Trophoblast cell (in vitro differentiated cells and primary cell): ENCODE data around the gene ACTR3.

Source experiments
- DNase-seq, 2 donors: peaks; one replicate each; pipeline ENCODE4 v3.0.0-alpha.2; 2016
- H2AFZ ChIP-seq: 2 replicates; pipeline ENCODE4 v1.6.1; 2013; ENCODE audit warnings: low read length, moderate library complexity, mild to moderate bottlenecking; ENCODE audit not compliant: insufficient read depth, poor library complexity
- H2AK5ac ChIP-seq: 2 replicates; pipeline ENCODE4 v1.6.1; 2013; ENCODE audit warnings: mild to moderate bottlenecking, low read length
- H2BK120ac ChIP-seq: 2 replicates; pipeline ENCODE4 v1.6.1; 2013; ENCODE audit warnings: low read length, mild to moderate bottlenecking, moderate library complexity; ENCODE audit not compliant: insufficient read depth, poor library complexity
- H2BK12ac ChIP-seq: 2 replicates; pipeline ENCODE4 v1.6.1; 2013; ENCODE audit warnings: mild to moderate bottlenecking, low read length, moderate library complexity
- H2BK5ac ChIP-seq: 2 replicates; pipeline ENCODE4 v1.6.1; 2013; ENCODE audit warnings: low read length, low read depth, moderate library complexity, mild to moderate bottlenecking; ENCODE audit not compliant: poor library complexity
- H3K14ac ChIP-seq: 2 replicates; pipeline ENCODE4 v1.6.1; 2013; ENCODE audit warnings: mild to moderate bottlenecking, low read length
- H3K18ac ChIP-seq: 2 replicates; pipeline ENCODE4 v1.6.1; 2013; ENCODE audit warnings: mild to moderate bottlenecking, low read length
- H3K23ac ChIP-seq: 2 replicates; pipeline ENCODE4 v1.6.1; 2013; ENCODE audit warnings: low read length
- H3K27ac ChIP-seq: 2 replicates; pipeline ENCODE4 v1.5.1; 2013; ENCODE audit warnings: low read depth, mild to moderate bottlenecking, inconsistent platforms, low read length, moderate library complexity
- H3K27me3 ChIP-seq: 2 replicates; pipeline ENCODE4 v1.6.1; 2013; ENCODE audit warnings: inconsistent platforms, mild to moderate bottlenecking, low read length, moderate library complexity; ENCODE audit not compliant: insufficient read depth
- H3K36me3 ChIP-seq, 2 experiments: 1 replicate in 1 of 2; 2 replicates in 1 of 2; pipeline ENCODE4 v1.6.1; 2013; ENCODE audit warnings: low read length in 2 of 2, mild to moderate bottlenecking in 2 of 2, moderate library complexity in 1 of 2; ENCODE audit not compliant: insufficient read depth in 2 of 2, control insufficient read depth in 1 of 2
- H3K4ac ChIP-seq: 2 replicates; pipeline ENCODE4 v1.6.1; 2013; ENCODE audit warnings: low read depth, mild to moderate bottlenecking, low read length, moderate library complexity
- H3K4me1 ChIP-seq, 2 experiments: 1 replicate in 1 of 2; 2 replicates in 1 of 2; pipeline ENCODE4 v1.6.1; 2013; ENCODE audit warnings: low read length in 2 of 2, mild to moderate bottlenecking in 2 of 2, moderate library complexity in 1 of 2; ENCODE audit not compliant: insufficient read depth in 2 of 2, control insufficient read depth in 1 of 2
- H3K4me2 ChIP-seq: 2 replicates; pipeline ENCODE4 v1.6.1; 2013; ENCODE audit warnings: inconsistent platforms, mild to moderate bottlenecking, low read length, moderate library complexity
- H3K4me3 ChIP-seq: 2 replicates; pipeline ENCODE4 v1.5.1; 2013; ENCODE audit warnings: mild to moderate bottlenecking, low read depth, low read length, inconsistent platforms
- H3K79me1 ChIP-seq: one replicate; pipeline ENCODE4 v1.6.1; 2013; ENCODE audit warnings: low read length
- H3K79me2 ChIP-seq: 2 replicates; pipeline ENCODE4 v1.6.1; 2013; ENCODE audit warnings: low read length, mild to moderate bottlenecking; ENCODE audit not compliant: control insufficient read depth, insufficient read depth, poor library complexity
- H3K9ac ChIP-seq: 2 replicates; pipeline ENCODE4 v1.6.1; 2013; ENCODE audit warnings: mild to moderate bottlenecking, low read length
- H3K9me3 ChIP-seq: 2 replicates; pipeline ENCODE4 v1.6.1; 2013; ENCODE audit warnings: low read depth, mild to moderate bottlenecking, control low read depth, inconsistent platforms, low read length; ENCODE audit not compliant: insufficient read depth
- H4K12ac ChIP-seq: 2 replicates; pipeline ENCODE4 v1.6.1; 2013; ENCODE audit warnings: low read depth, mild to moderate bottlenecking, low read length, moderate library complexity
- H4K8ac ChIP-seq: 2 replicates; pipeline ENCODE4 v1.6.1; 2013; ENCODE audit warnings: low read depth, mild to moderate bottlenecking, low read length, moderate library complexity
- H4K91ac ChIP-seq: one replicate; pipeline ENCODE4 v1.6.1; 2013; ENCODE audit warnings: low read depth, mild to moderate bottlenecking, low read length, moderate library complexity
- WGBS: extraction: QIAGEN DNeasy Blood & Tissue Kit; methylation state at CpG from one replicate; pipeline ENCODE4 v1.1.7; 2013; ENCODE audit warnings: missing lambda C conversion rate; ENCODE audit not compliant: insufficient read length, insufficient coverage; ENCODE audit errors: extremely low coverage; 5-methylcytosine and 5-hydroxymethylcytosine counted together

ACTR3 gene

DNA sequence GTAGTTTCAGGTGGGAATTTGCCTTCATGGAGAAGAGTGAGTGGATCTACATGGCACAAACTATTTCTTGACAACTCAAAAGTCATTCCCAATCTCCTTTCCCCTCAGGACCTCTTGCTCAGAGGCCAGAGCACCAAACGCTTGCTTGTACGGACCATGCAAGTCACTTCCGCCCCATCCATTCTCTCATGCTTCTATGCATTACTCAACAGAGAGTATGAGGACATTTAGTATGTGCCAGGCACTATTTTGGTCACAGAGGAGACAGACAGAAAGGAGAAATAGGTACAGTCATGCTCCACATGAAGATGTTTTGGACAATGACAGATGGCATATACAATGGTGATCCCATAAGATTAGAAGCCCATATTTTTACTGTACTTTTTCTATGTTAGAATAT, 117.5 kb downstream of the ACTR3 start:
- no peak overlapping the region for H2BK12ac ChIP-seq
- H3K18ac ChIP-seq: no peak overlapping the region
- H3K4me1 ChIP-seq: no peaks in the 10 kb centered on the region
- no peak overlapping the region for H3K4me3 ChIP-seq
- no peak overlapping the region for H4K8ac ChIP-seq
- H3K27ac ChIP-seq: no peak overlapping the region
- H3K79me1 ChIP-seq: no peaks in the 10 kb centered on the region
- no CpG with 5 or more reads among the region's 3 CpGs for WGBS
- H3K4me2 ChIP-seq: no peak overlapping the region
- H3K4ac ChIP-seq: no peak overlapping the region
- no peak overlapping the region for H3K14ac ChIP-seq
- no peak overlapping the region for H2AK5ac ChIP-seq
- no peak overlapping the region for H4K91ac ChIP-seq
- H3K79me2 ChIP-seq: no peaks in the 10 kb centered on the region
- DNase-seq: no peak
- no peak overlapping the region for H3K9ac ChIP-seq
- H3K9me3 ChIP-seq: peaks cover 2% of the 10 kb centered on the region
- no peak overlapping the region for H2AFZ ChIP-seq
- H2BK5ac ChIP-seq: no peak overlapping the region
- H3K27me3 ChIP-seq: no peaks in the 10 kb centered on the region
- H4K12ac ChIP-seq: no peak overlapping the region
- H3K36me3 ChIP-seq: no peaks in the 10 kb centered on the region
- H2BK120ac ChIP-seq: no peak overlapping the region
- no peak overlapping the region for H3K23ac ChIP-seq

DNA sequence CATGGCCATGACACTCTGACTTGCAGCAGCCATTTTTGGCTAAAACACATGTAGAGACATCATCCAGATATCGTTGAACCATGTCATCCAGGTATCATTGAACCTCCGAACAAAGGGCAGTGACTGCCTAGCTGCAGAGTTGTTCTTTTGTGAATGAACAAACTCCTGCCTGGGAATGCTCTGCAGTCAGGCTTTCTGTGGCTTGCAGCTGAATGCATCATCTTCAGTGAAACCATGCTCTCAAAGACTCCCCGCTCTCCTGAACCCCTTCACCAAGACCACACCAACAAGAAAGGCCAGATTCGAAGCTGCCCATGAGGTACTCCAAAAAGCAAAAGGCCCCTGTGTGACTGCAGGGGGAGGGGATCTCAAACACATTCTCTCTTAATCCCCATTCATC, 118.8 kb downstream of the ACTR3 start:
- H2AK5ac ChIP-seq: no peak overlapping the region
- no peaks in the 10 kb centered on the region for H3K36me3 ChIP-seq
- peaks cover 2% of the 10 kb centered on the region for H3K9me3 ChIP-seq
- H3K14ac ChIP-seq: no peak overlapping the region
- H4K91ac ChIP-seq: no peak overlapping the region
- H3K27me3 ChIP-seq: no peaks in the 10 kb centered on the region
- WGBS: no CpG with 5 or more reads among the region's 4 CpGs
- H2BK12ac ChIP-seq: no peak overlapping the region
- no peak overlapping the region for H3K18ac ChIP-seq
- no peak for DNase-seq
- H3K79me1 ChIP-seq: no peaks in the 10 kb centered on the region
- no peak overlapping the region for H3K9ac ChIP-seq
- H2BK120ac ChIP-seq: no peak overlapping the region
- no peak overlapping the region for H4K12ac ChIP-seq
- no peaks in the 10 kb centered on the region for H3K4me1 ChIP-seq
- no peak overlapping the region for H3K4me2 ChIP-seq
- H4K8ac ChIP-seq: no peak overlapping the region
- H3K27ac ChIP-seq: no peak overlapping the region
- no peak overlapping the region for H3K23ac ChIP-seq
- no peaks in the 10 kb centered on the region for H3K79me2 ChIP-seq
- no peak overlapping the region for H3K4me3 ChIP-seq
- no peak overlapping the region for H3K4ac ChIP-seq
- no peak overlapping the region for H2AFZ ChIP-seq
- no peak overlapping the region for H2BK5ac ChIP-seq

DNA sequence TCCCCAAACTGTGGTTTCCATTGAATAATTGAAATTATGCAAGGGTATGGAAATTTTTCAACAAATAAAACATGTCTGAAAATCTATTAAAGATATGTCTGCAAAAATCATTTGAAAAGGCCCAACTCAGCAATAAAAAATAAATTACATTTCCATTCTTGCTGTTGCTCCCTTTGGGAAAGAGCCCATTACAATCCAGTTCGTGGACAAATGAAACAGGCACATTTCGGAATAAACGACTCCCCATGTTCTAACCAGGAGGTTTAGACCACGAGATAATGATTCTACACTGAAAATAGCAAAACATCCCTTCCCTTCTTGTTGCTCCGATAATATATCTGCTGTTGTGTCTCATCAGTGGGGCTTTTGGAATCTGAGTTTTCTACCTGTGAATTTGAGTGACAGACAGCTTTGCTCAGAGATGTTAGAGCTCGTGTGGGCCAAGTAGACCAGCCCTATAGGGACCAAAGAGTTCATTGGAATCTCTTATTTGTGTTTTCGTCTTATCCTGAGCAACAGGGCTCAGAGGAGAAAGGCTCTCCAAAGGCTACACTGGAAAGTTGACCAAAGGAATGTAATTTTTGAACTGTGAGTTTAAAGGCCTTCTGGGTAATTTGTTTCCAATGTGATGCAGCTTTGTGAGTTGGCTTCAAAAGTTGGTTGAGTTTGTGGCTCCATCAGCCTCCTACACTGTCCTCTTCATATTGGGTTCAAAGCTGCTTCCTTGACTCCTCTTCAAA, 119.5 kb downstream of the ACTR3 start:
- Histone ChIP-seq H3K4me3 (no peak overlapping the region), H3K79me1 (no peaks in the 10 kb centered on the region), H2BK12ac (no peak overlapping the region), H2AK5ac (no peak overlapping the region), H3K23ac (no peak overlapping the region), H3K4ac (no peak overlapping the region), H4K8ac (no peak overlapping the region), H2AFZ (no peak overlapping the region), H3K27me3 (no peaks in the 10 kb centered on the region), H3K9ac (no peak overlapping the region), H3K4me1 (no peaks in the 10 kb centered on the region), H3K27ac (no peak overlapping the region), H2BK120ac (no peak overlapping the region), H4K91ac (no peak overlapping the region), H3K36me3 (no peaks in the 10 kb centered on the region), H3K4me2 (no peak overlapping the region), H3K79me2 (no peaks in the 10 kb centered on the region), H2BK5ac (no peak overlapping the region), H3K9me3 (peaks cover 2% of the 10 kb centered on the region), H3K14ac (no peak overlapping the region), H3K18ac (no peak overlapping the region), H4K12ac (no peak overlapping the region)
- DNase-seq: no peak
- no CpG with 5 or more reads among the region's 7 CpGs for WGBS

- H3K14ac ChIP-seq: no peak overlapping the region
- no peak overlapping the region for H3K9ac ChIP-seq
- H2AK5ac ChIP-seq: no peak overlapping the region
- H4K12ac ChIP-seq: no peak overlapping the region
- H3K79me1 ChIP-seq: no peaks in the 10 kb centered on the region
- H3K27me3 ChIP-seq: no peaks in the 10 kb centered on the region
- no peak for DNase-seq
- H3K4me2 ChIP-seq: no peak overlapping the region
- no peak overlapping the region for H2BK120ac ChIP-seq
- H3K4me1 ChIP-seq: no peaks in the 10 kb centered on the region
- H4K8ac ChIP-seq: no peak overlapping the region
- no peak overlapping the region for H4K91ac ChIP-seq
- no peak overlapping the region for H2BK12ac ChIP-seq
- H2AFZ ChIP-seq: no peak overlapping the region
- H3K4ac ChIP-seq: no peak overlapping the region
- no peak overlapping the region for H3K27ac ChIP-seq
- no peak overlapping the region for H2BK5ac ChIP-seq
- H3K79me2 ChIP-seq: no peaks in the 10 kb centered on the region
- WGBS: no CpG with 5 or more reads among the region's 2 CpGs
- H3K18ac ChIP-seq: no peak overlapping the region
- no peak overlapping the region for H3K4me3 ChIP-seq
- no peak overlapping the region for H3K23ac ChIP-seq
- H3K9me3 ChIP-seq: peaks cover 2% of the 10 kb centered on the region
- H3K36me3 ChIP-seq: no peaks in the 10 kb centered on the region
Observed at GRCh38 chr2:114010001-114010400, 120.1 kb downstream of the ACTR3 start.
